ENCODE measurements around the gene DAB2IP. TPM values are rescaled to one million over a fixed set of nuclear protein-coding genes. Genes with fewer than 3 reads are reported as not detected.

Gene DAB2IP
- total RNA-seq, 6 experiments from 2014 or later: 23.0 to 28.2 (median 25.7) TPM

- H3K27ac Mint-ChIP-seq: peak overlapping the region; percentile 89
- H3K36me3 Mint-ChIP-seq (ENCODE audit: low read depth): peaks cover 46% of the 10 kb centered on the region
- H3K9me3 Mint-ChIP-seq: no peaks in the 10 kb centered on the region
- peak overlapping the region; percentile 62 for H3K4me3 Mint-ChIP-seq
- DNase-seq: peak; percentile 77
- H3K4me1 Mint-ChIP-seq (ENCODE audit: low read depth): peaks cover 59% of the 10 kb centered on the region
- peaks cover 6% of the 10 kb centered on the region; the same call in 1 of the 2 replicates for H3K27me3 Mint-ChIP-seq (ENCODE audit: insufficient read depth)
- no peak for TF ChIP-seq CTCF (IDR thresholded peaks at IDR 0.05)
These were observed 119.2 kb downstream of the DAB2IP start for GRCh38 chr9:121770415-121771273.

- H3K27ac Mint-ChIP-seq: peak overlapping the region; percentile 89
- TF ChIP-seq CTCF (IDR thresholded peaks at IDR 0.05): no peak
- peak overlapping the region; percentile 56; the same call in 1 of the 2 replicates for H3K4me3 Mint-ChIP-seq
- peaks cover 51% of the 10 kb centered on the region for H3K4me1 Mint-ChIP-seq (ENCODE audit: low read depth)
- H3K9me3 Mint-ChIP-seq: no peaks in the 10 kb centered on the region
- H3K27me3 Mint-ChIP-seq (ENCODE audit: insufficient read depth): peaks cover 6% of the 10 kb centered on the region; the same call in 1 of the 2 replicates
- no peak for DNase-seq
- H3K36me3 Mint-ChIP-seq (ENCODE audit: low read depth): peaks cover 51% of the 10 kb centered on the region
These were observed 120.0 kb downstream of the DAB2IP start for GRCh38 chr9:121771418-121771817.

GRCh38 chr9:121771851-121772599 is 120.6 kb downstream of the DAB2IP start:
- no peaks in the 10 kb centered on the region for H3K9me3 Mint-ChIP-seq

GRCh38 chr9:121772600-121773285 is 121.3 kb downstream of the DAB2IP start:
- DNase-seq: no peak
- Mint-ChIP-seq H3K27ac (no peak overlapping the region; the same call in 1 of the 2 replicates), H3K4me1 (ENCODE audit: low read depth) (peaks cover 38% of the 10 kb centered on the region), H3K27me3 (ENCODE audit: insufficient read depth) (peaks cover 1% of the 10 kb centered on the region; the same call in 1 of the 2 replicates), H3K9me3 (no peaks in the 10 kb centered on the region), H3K36me3 (ENCODE audit: low read depth) (peaks cover 51% of the 10 kb centered on the region), H3K4me3 (no peak overlapping the region)
- no peak for TF ChIP-seq CTCF (IDR thresholded peaks at IDR 0.05)

More at GRCh38 chr9:121771851-121772599, 120.6 kb downstream of the DAB2IP start:
- Mint-ChIP-seq H3K27me3 (ENCODE audit: insufficient read depth) (peaks cover 6% of the 10 kb centered on the region; the same call in 1 of the 2 replicates), H3K4me3 (no peak overlapping the region), H3K27ac (peak overlapping the region; percentile 89), H3K4me1 (ENCODE audit: low read depth) (peaks cover 45% of the 10 kb centered on the region), H3K36me3 (ENCODE audit: low read depth) (peaks cover 51% of the 10 kb centered on the region)
- no peak for DNase-seq
- no peak for TF ChIP-seq CTCF (IDR thresholded peaks at IDR 0.05)

- H3K4me1 Mint-ChIP-seq (ENCODE audit: low read depth): peaks cover 38% of the 10 kb centered on the region
- H3K27ac Mint-ChIP-seq: no peak overlapping the region
- no peak for DNase-seq
- H3K9me3 Mint-ChIP-seq: peaks cover 3% of the 10 kb centered on the region
- H3K36me3 Mint-ChIP-seq (ENCODE audit: low read depth): peaks cover 51% of the 10 kb centered on the region
- TF ChIP-seq CTCF (IDR thresholded peaks at IDR 0.05): no peak
- no peak overlapping the region for H3K4me3 Mint-ChIP-seq
- H3K27me3 Mint-ChIP-seq (ENCODE audit: insufficient read depth): no peaks in the 10 kb centered on the region; the same call in 1 of the 2 replicates
These were observed 122.0 kb downstream of the DAB2IP start for GRCh38 chr9:121773286-121773953.
